Myocyte (in vitro differentiated cells): ENCODE measurements around the gene HELZ. TPM values are rescaled to one million over a fixed set of nuclear protein-coding genes. Genes with fewer than 3 reads are reported as not detected.
"Not testable (repeated sequence)": the region's sequence is repeated elsewhere in the genome, so short reads cannot be mapped to it uniquely, and the experiment has no call there.

Experiments
- DNase-seq: peaks from one replicate; pipeline ENCODE4 v3.0.0-alpha.2; 2012; ENCODE audit warnings: low read depth
- total RNA-seq: library from RNA; depleted of rRNA; stranded (reverse); fragments of >200 nt; gene quantifications from 2 replicates; pipeline ENCODE4 v1.2.3, GENCODE V29; 2014

HELZ gene
- total RNA-seq, 1 donor from 2014 or later: 41.9 TPM

DNA sequence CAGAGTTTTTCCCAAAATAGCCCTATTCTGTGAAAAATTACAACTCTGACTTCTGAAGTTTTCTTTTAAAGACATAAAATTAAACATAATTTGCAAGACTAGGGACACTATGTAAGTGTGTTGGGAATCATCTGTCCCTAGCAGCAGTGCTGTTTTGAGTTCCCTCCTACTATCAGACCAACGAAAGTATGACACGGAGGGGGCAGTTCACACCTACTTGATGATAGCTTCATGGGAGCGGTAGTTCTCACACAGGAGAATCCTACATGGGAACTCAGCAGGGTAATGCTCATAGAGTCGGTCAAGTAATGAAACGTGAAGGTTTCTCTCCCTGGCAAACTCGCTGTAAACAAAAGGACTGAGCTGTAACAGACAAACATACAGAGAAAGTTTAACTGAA is 96.6 kb downstream of the HELZ start:
- no peak for DNase-seq

GRCh38 chr17:67145183-67145805 is 99.7 kb downstream of the HELZ start:
- DNase-seq: no peak

GRCh38 chr17:67143318-67143717 is 101.7 kb downstream of the HELZ start:
- no peak for DNase-seq

GRCh38 chr17:67142030-67142429 is 103.0 kb downstream of the HELZ start:
- not testable (repeated sequence) for DNase-seq

DNA sequence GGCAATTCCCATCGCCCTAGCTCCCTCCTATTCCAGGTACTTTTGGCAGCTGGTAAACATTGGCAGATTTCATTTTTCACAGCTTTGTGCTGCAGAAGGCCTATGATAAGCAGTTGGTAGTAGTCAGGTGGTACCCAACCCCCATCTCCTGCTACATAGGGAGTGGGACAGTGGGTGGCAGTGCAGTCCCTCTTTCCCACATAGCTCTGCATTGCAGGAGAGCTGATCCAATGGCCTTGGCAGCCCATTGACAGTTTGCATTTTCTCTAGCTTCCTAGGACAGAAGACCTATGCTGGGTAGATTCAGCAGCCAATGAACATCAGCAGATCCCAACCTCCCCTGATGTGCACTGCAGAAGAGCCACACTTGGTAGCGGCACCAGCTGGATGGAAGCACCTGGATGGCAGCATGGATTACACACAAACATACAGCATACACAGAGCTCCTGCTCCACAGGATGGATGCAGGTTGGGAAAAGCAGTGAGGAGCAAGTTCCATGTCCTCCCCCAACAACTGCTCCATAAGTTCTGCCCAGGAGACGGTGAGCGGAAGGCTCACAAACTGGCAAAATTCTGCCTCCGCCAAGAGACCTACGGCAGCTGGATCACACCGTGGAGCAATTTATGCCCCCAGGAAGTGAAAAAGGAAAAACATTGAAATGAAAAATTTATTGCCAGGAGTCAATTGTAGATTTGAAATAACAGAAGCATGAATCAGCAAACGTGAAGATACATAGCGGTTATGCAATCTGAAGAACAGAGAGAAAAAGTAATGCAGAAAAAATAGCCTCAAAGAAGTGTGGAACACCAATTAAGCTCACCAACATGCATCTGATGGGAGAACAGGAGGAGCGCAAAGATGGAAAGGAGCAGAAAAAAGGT is 105.0 kb downstream of the HELZ start:
- DNase-seq: no peak

- no peak for DNase-seq
Measured at GRCh38 chr17:67139289-67139688, 105.7 kb downstream of the HELZ start.

DNA sequence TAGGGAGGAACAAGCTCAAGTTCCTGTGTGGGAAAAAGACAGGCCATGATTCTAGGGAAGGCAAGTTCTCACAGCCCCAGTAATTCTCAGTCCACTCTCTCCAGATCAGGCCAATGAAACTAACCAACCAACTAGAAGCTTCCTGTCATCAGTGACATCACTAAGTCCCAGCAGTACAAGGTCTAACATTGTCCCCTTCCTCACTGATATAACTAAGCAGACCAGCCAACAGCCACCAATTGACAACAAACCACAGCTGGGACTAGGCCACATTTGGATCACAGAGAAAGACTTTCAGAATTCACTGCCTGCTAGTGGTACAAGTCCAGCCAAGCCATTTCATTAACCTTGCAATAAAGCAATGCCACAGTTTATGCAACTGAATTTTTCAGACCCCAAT is 106.6 kb downstream of the HELZ start:
- DNase-seq: peak; percentile 46

DNA sequence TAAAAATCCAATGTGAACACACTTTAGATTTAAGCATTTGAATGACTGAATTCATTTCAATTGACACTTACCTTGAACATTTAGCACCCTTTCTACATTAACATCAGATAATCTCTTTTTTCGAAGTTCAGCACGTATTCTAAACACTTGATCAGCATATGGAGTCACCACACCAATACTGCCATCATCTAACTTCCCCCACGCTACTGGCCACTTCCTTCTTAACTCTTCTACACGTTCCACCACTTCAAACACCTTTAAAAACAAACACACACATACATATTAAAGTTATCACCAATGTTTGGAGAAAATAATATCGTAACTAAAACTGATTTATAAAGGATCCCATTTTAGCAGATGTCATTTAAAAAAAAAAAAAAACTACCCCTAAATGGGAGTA is 107.1 kb downstream of the HELZ start:
- no peak for DNase-seq

DNA sequence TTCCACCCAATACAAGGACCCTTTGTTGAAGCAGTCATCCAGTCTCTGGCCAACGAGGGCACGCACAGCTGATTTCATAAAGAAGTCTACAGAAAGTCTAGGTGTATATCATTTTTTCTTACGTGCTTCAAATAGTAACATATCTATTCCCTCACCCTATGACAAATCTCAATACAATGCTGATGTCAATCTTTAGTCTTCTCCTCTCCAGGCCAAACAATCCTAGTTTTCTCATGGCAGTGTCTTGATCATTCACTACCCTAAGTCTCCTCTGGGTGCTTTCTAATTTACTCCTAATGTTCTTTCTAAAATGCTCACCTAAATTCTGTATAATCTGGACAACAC is 108.0 kb downstream of the HELZ start:
- no peak for DNase-seq

DNA sequence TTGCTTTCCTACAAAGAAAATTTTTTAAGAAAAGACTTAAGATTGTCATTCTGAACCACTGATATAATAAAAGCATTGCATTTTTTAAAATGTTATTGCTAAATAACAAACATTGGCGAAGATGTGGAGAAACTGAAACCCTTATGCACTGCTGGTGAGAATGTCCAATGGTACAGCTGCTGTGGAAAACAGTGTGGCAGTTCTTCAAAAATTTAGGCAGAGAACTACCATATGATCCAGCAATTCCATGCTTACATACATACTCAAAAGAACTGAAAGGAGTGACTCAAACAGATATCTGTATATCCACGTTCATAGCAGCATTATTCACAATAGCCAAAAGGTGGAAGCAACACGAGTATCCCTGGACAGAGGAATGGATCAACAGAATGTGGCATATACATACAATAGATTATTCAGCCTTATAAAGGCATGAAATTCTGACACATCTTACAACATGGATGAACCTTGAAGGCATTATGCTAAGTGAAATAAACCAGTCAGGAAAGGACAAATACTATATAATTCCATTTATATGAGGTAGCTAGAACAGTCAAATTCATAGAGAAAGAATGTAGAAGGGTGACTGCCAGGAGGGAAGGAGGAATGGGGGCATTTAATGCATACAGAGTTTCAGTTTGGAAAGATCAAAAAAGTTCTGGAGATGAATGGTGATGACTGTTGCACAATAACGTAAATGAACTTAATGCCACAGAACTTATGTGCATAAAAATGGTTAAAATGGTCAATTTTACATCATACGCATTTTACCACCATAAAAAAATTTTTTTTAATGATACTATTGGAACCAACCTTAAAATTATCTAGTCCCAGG is 108.6 kb downstream of the HELZ start:
- DNase-seq: no peak

GRCh38 chr17:67133161-67133560 is 111.8 kb downstream of the HELZ start:
- no peak for DNase-seq

DNA sequence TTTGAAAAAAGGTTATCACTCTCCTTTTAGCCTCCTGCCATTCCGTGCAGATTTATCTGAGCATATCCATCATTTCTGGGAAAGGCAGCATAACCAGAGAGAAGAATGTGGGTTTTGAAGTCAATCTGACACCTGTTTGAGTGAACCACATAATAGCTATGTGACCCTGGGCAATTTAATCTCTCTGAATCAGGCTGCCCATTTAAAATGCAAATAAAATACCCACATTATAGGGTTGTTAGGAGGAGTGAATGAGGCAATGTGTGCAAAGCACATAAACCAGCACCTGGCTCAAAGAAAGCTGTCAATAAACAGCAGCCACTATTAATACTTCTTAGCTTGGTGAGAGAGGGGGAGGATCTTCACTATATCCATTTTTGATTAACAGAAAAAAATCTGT is 112.6 kb downstream of the HELZ start:
- peak; percentile 53 for DNase-seq

DNA sequence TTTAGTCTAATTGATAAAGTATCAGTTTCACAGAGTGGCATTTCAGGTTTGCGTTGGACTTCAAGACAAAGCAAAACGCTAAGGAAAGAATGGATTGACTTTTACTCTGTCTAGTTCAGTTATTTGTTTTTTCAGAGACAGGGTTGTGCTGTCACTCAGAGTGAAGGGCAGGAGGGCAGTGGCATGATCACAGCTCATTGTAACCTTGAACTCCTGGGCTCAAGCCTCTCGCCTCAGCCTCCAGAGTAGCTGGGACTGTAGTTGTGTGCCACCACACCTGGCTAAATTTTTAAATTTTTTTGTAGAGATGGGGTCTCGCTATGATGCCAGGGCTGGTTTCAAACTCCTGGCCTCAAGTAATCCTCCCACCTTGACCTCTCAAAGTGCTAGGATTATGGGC is 114.2 kb downstream of the HELZ start:
- no peak for DNase-seq

GRCh38 chr17:67129283-67129682 is 115.7 kb downstream of the HELZ start:
- no peak for DNase-seq

- no peak for DNase-seq
Measured at GRCh38 chr17:67128700-67129099, 116.3 kb downstream of the HELZ start.

DNA sequence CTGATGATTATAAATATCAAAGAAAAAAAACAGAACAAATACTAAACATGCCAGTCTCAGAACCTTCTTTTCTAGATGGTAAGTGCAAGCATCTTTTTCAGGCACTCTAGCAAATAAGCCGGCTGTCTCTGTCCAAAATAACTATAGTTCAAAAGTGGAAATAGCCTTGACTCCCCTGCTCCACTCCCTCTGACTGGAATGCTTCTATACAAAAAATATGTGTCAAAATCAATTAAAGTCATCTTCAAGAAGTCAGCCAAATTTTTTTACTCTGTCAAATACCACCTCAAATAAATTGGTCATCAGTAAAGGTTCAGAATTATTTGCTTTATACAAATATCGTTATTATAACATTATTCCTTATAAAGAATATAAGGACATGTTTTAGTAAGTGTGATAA is 117.1 kb downstream of the HELZ start:
- DNase-seq: no peak

GRCh38 chr17:67126983-67127382 is 118.0 kb downstream of the HELZ start:
- no peak for DNase-seq

- not testable (repeated sequence) for DNase-seq
Measured at GRCh38 chr17:67126543-67126942, 118.5 kb downstream of the HELZ start.

- DNase-seq: no peak
Measured at GRCh38 chr17:67125924-67126323, 119.1 kb downstream of the HELZ start.

GRCh38 chr17:67125417-67125816 is 119.6 kb downstream of the HELZ start:
- no peak for DNase-seq

DNA sequence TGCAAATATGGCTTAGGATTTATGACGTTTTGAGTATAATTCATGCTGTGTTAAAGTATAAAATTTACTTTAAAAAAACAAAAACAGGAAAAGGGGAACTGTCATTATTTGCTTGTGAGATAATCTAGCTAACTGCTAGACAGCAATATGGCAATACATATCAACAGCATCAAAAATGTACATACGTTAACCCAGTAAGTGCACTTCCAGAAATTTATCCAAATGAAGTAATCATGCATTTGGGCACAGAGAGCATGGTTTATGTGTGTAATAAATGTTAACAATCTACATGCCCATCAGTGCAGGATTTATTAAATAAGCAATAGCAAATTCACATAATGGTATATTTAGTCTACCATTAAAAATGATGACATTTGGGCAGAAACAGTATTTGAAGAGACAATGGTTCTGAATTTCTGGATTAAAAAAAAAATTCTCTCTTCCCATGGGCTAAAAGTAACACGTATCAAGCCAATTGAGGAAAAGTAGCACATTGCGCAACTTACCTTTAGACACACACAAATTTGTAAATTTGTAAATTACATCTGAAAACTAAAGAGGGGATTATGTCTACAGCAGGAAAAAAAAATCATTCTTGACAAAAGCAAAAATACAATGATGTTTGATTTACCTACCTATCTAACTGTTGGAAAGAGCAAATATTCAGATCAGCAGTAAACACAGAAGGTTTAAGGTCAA is 120.4 kb downstream of the HELZ start:
- no peak for DNase-seq
